Measurements from ENCODE around the gene CMTM4.
"Not testable (repeated sequence)": the region's sequence is repeated elsewhere in the genome, so short reads cannot be mapped to it uniquely, and the experiment has no call there.

The CMTM4 gene

GRCh38 chr16:66668777-66669444, 27.6 kb downstream of the CMTM4 start:
- DNase-seq: no peak

- no peak for DNase-seq
These were observed 28.6 kb downstream of the CMTM4 start for GRCh38 chr16:66667944-66668343.

- no peak for DNase-seq
These were observed 33.9 kb downstream of the CMTM4 start for GRCh38 chr16:66662445-66663194.

GRCh38 chr16:66661671-66662346, 34.7 kb downstream of the CMTM4 start:
- not testable (repeated sequence) for DNase-seq

GRCh38 chr16:66661210-66661560, 35.4 kb downstream of the CMTM4 start:
- no peak for DNase-seq

- DNase-seq: no peak
These were observed 35.9 kb downstream of the CMTM4 start for GRCh38 chr16:66660422-66661209.

- DNase-seq: no peak
These were observed 37.7 kb downstream of the CMTM4 start for GRCh38 chr16:66658860-66659190.

GRCh38 chr16:66658143-66658859, 38.2 kb downstream of the CMTM4 start:
- no peak for DNase-seq

GRCh38 chr16:66656547-66656946, 40.0 kb downstream of the CMTM4 start:
- no peak for DNase-seq

GRCh38 chr16:66653581-66654350, 42.8 kb downstream of the CMTM4 start:
- DNase-seq: no peak

- no peak for DNase-seq
These were observed 43.7 kb downstream of the CMTM4 start for GRCh38 chr16:66652661-66653360.

GRCh38 chr16:66651965-66652364, 44.6 kb downstream of the CMTM4 start:
- DNase-seq: no peak

- DNase-seq: no peak
These were observed 45.1 kb downstream of the CMTM4 start for GRCh38 chr16:66651474-66651765.

GRCh38 chr16:66650707-66651473, 45.7 kb downstream of the CMTM4 start:
- DNase-seq: peak; percentile 47 to 86 (median 72)

- DNase-seq: no peak
These were observed 46.8 kb downstream of the CMTM4 start for GRCh38 chr16:66649636-66650205.

- no peak for DNase-seq
These were observed 47.4 kb downstream of the CMTM4 start for GRCh38 chr16:66649167-66649566.

- DNase-seq: no peak
These were observed 48.7 kb downstream of the CMTM4 start for GRCh38 chr16:66647866-66648265.

GRCh38 chr16:66641387-66641786, 55.2 kb downstream of the CMTM4 start:
- no peak for DNase-seq

- no peak for DNase-seq
These were observed 55.7 kb downstream of the CMTM4 start for GRCh38 chr16:66640724-66641314.

Data from stimulated activated naive CD4-positive, alpha-beta T cell (primary cell).